ENCODE results near the gene OTUB1. TPM values are rescaled to one million over a fixed set of nuclear protein-coding genes. Genes with fewer than 3 reads are reported as not detected.

OTUB1 gene
- total and polyA plus RNA-seq, 9 of the 15 experiments (the other 6 are each of a cell fraction or from before 2014, with no cell fraction given), result 29.5 to 134 (median 66.1) TPM

- TF ChIP-seq NFXL1 (CRISPR knock-in tag; IDR thresholded peaks at IDR 0.05) (no peak), ZBTB1 (CRISPR knock-in tag; IDR thresholded peaks at IDR 0.05; ENCODE audit: borderline replicate concordance, low read depth) (no peak), KAT7 (CRISPR knock-in tag; IDR thresholded peaks at IDR 0.05; ENCODE audit: borderline replicate concordance) (no peak), HNRNPLL (IDR thresholded peaks at IDR 0.05; ENCODE audit: low read depth, low read length, poor library complexity, severe bottlenecking) (peak; percentile 59), SIN3B (IDR thresholded peaks at IDR 0.05; ENCODE audit: low read depth) (no peak), RNF219 (CRISPR knock-in tag; IDR thresholded peaks at IDR 0.05) (no peak), ZNF133 (CRISPR knock-in tag; IDR thresholded peaks at IDR 0.05) (no peak), ZNF12 (CRISPR knock-in tag; IDR thresholded peaks at IDR 0.05) (no peak), RCOR1 (IDR thresholded peaks at IDR 0.05; ENCODE audit: borderline replicate concordance in 1 of 2, low read depth in 2 of 2, low read length in 2 of 2) (peak; percentile 99 to 100), TEAD4 (IDR thresholded peaks at IDR 0.05; ENCODE audit: low read length) (peak; percentile 92), TEAD4 (CRISPR knock-in tag; IDR thresholded peaks at IDR 0.05; ENCODE audit: borderline replicate concordance) (no peak), FOSL1 (tag; conservative IDR thresholded peaks at IDR 0.05) (no peak)
Measured at GRCh38 chr11:64007629-64008282, 21.5 kb downstream of the OTUB1 start (continued).

All from K562 (cell line).